CD4-positive, alpha-beta T cell treated with Interleukin-6 at 100 ng/mL for 8 hours (primary cell): ENCODE data around the gene KIFC1.

Experiments used
- DNase-seq: peaks from one replicate; pipeline ENCODE4 v3.0.0-alpha.2; 2020; ENCODE audit warnings: mixed read lengths, low spot score

The KIFC1 gene

GRCh38 chr6:33425668-33426577, 34.3 kb downstream of the KIFC1 start:
- DNase-seq: peak; percentile 87

GRCh38 chr6:33426590-33427511, 35.2 kb downstream of the KIFC1 start:
- DNase-seq: peak; percentile 37

DNA sequence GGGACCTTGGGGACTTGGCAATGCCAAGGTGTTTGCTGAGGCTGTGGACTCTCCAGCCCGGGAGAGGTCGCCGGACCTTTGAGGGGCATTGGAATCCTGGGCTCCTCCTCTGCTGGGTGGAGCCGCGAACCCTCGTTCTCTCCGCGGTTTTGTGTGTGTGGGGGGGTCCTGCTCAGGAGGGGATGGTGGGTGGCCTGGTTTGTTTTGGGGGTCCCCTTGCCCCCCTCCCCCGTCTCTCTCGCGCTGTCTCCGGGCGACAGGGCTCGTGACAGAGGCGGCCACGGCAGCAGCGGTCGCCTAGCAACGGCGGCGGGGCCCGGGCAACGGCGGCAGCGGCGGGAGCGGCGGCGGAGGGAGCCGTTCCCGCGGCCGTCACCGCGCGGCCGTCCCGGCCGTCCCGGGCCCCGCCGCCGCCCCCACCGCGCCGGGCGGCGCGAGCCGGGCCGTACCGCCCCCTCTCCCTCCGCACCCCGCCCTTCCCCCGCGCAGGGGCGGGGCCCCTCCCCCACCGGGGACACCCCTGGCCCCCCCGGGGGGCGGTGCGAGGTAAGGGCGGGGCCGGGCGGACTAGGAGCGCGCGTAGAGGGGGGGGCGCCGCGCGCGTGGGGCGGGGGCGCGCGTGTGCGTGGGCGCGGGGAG, 36.1 kb downstream of the KIFC1 start:
- DNase-seq: peak; percentile 60

DNA sequence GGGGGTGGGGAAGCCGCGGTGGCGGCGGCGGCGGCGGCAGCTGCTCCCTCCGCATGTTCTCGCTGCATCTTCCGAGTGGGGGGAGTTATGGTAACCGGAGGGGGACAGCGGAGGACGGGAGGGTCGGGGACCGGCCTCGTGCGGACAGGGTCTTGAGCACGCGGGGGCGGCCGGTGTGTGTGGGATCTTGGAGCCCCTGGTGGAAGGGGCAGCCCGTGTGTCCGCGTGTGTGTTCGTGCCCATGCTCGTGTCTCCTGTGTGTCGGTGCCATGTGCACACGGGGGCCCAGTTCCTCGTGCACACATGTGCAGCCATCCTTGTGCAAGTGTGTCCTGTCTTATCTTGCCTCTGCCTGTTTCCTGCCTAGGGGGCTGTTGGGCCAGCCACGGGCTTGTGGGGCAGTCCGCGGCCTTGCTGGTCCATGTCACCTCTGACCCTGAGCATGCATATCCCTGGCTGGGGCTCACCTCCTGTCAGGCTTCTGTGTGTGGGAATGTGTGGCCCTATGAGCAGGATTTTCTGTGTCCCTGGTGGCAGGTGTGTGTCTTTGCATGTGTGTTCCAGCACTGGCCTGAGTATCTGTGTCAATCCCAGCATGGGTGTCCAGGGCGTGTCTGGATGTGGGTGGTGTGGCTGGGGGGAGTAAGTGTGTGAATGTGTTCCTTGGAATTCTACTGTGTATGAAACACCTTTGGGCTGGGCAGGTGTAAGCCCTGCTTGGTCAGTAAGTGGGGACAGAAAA, 36.8 kb downstream of the KIFC1 start:
- peak; percentile 28 for DNase-seq

- no peak for DNase-seq
These were observed 37.5 kb downstream of the KIFC1 start for GRCh38 chr6:33428966-33429749.

- peak; percentile 55 for DNase-seq
These were observed 38.1 kb downstream of the KIFC1 start for GRCh38 chr6:33429750-33430052.

GRCh38 chr6:33430334-33430733, 38.7 kb downstream of the KIFC1 start:
- no peak for DNase-seq

GRCh38 chr6:33430991-33431879, 39.6 kb downstream of the KIFC1 start:
- DNase-seq: peak; percentile 85

DNA sequence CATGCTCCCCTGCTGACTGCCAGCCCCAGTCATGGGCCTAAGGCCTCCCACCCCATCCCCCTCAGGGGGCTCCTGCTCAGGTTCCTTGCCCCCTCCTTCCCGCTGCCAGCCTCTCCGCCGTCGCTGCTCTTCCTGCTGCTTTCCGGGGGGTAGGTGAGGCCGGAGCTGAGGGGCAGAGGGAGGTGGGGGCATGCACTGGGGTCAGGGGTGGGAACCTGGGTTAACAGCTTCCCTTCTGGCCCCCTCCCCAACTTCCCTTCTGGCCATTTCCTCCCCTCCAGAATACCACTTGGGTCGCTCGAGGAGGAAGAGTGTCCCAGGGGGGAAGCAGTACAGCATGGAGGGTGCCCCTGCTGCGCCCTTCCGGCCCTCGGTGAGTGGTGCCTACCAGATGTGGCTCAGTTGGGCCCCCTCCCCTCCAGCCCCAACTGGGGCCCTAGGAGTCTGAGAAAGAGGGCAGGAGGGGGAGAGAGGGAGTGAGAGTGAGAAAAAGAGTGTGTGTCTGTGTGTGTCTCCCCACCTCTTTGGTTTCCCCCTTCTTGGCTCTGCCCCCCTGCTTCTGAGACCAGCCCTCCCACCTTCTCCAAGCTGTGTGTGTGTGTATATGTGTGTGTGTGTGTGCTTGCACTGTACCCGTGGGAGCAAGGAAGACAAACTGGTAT, 40.4 kb downstream of the KIFC1 start:
- no peak for DNase-seq

- DNase-seq: no peak
These were observed 40.9 kb downstream of the KIFC1 start for GRCh38 chr6:33432546-33432945.

DNA sequence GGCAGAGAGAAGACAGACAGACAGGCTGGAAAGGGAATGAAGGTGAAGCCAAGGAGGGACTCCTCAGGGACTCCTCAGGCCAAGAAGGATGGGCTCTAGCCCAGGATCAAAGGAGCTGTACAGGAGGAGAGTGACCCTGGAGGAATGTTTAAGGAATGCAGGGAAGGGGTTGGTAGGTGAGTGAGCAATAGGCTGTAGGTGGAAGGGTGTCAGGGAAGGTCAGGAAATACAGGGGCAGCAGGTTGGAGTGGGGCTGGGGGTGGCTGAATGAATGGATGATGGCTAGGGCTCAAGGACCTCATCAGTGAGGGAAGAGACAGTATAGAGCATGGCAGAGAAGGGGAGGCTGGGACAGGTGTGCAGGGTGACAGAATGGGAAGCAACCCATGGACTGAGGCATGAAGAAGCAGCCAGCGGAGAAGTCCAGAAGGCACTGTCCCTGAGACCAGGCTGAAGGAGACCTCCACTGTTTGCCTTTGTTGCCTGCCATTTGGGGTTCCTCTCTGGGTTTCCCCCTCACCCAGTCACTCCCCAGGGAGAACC, 41.4 kb downstream of the KIFC1 start:
- no peak for DNase-seq

- no peak for DNase-seq
These were observed 42.0 kb downstream of the KIFC1 start for GRCh38 chr6:33433544-33434191.

DNA sequence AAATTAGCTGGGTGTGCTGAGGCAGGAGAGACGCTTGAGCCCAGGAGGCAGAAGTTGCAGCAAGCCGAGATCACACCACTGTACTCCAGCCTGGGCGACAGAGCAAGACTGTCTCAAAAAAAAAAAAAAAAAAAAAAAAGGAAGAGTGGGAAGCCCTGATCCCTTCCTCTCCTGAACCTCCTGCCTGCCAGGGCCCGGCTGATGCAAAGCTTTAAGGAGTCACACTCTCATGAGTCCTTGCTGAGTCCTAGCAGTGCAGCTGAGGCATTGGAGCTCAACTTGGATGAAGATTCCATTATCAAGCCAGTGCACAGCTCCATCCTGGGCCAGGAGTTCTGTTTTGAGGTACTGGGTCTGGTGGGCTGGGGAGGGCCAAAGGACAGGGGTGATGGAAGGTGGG, 43.3 kb downstream of the KIFC1 start:
- DNase-seq: no peak

DNA sequence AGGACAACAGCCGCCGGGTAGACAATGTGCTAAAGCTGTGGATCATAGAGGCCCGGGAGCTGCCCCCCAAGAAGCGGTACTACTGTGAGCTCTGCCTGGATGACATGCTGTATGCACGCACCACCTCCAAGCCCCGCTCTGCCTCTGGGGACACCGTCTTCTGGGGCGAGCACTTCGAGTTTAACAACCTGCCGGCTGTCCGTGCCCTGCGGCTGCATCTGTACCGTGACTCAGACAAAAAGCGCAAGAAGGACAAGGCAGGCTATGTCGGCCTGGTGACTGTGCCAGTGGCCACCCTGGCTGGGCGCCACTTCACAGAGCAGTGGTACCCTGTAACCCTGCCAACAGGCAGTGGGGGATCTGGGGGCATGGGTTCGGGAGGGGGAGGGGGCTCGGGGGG, 46.0 kb downstream of the KIFC1 start:
- DNase-seq: no peak

- DNase-seq: no peak
These were observed 47.5 kb downstream of the KIFC1 start for GRCh38 chr6:33438978-33439594.

- no peak for DNase-seq
These were observed 48.5 kb downstream of the KIFC1 start for GRCh38 chr6:33439956-33440648.

GRCh38 chr6:33440649-33441309, 49.2 kb downstream of the KIFC1 start:
- DNase-seq: no peak
